Activated CD4-positive, alpha-beta T cell treated with anti-CD3 and anti-CD28 coated beads for 48 hours (primary cell): ENCODE measurements around the gene FAM200A.

Experiments
- DNase-seq: peaks from one replicate; pipeline ENCODE4 v3.0.0-alpha.2; 2020

FAM200A gene

GRCh38 chr7:99499721-99500636 lies 51.9 kb downstream of the FAM200A start, which contains the start of gene ZNF394:
TSS of gene ZNF394 (minus strand) at chr7:99500281. CDS start at chr7:99500093, 188 bp downstream.
- peak; percentile 93 for DNase-seq

GRCh38 chr7:99499371-99499720 lies 52.6 kb downstream of the FAM200A start:
- DNase-seq: no peak

GRCh38 chr7:99498546-99498944 lies 53.4 kb downstream of the FAM200A start:
- DNase-seq: no peak

GRCh38 chr7:99497766-99498545 lies 54.0 kb downstream of the FAM200A start:
- no peak for DNase-seq
